Measurements from ENCODE around the gene GREM2. TPM values are rescaled to one million over a fixed set of nuclear protein-coding genes. Genes with fewer than 3 reads are reported as not detected.

The GREM2 gene
- total RNA-seq, 1 experiment from 2014 or later, result not detected

DNA sequence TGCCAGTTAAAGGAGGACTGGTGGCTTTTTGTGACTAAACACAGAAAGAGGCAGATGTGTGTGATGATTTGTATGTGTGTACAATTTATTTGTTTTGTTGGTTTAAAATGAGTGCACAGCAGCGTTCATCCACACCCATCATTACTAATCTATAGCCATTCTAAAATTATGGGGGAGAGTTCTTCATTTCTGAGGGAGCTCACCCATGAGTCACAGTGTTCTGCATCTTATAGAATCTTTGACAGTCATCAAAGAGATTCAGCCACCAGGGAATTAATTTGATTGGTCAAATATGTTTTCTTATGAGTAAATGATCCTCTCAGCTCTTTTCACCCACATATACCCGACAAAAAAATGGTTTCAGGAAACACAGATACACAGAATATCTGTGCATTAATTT is 147.9 kb downstream of the GREM2 start:
- H3K18ac ChIP-seq (ENCODE audit: insufficient read length, low read depth, low read length), result no peak overlapping the region
- no peak overlapping the region for H3K4me3 Mint-ChIP-seq
- H3K4me1 ChIP-seq (ENCODE audit: insufficient read depth, low read length), result no peaks in the 10 kb centered on the region; the same call in 1 of the 2 replicates
- no peaks in the 10 kb centered on the region for H4K20me1 ChIP-seq (ENCODE audit: control insufficient read depth, insufficient read depth, insufficient read length)
- no CpG with 5 or more reads among the region's 2 CpGs for WGBS (ENCODE audit: extremely low coverage, insufficient read length, low lambda C conversion rate)
- H3K23me2 ChIP-seq (ENCODE audit: insufficient read length, low read depth, low read length, poor library complexity, severe bottlenecking), result no peaks in the 10 kb centered on the region
- no peak overlapping the region for H3K9ac ChIP-seq (ENCODE audit: extremely low read depth, insufficient read length, low read length)
- no peak overlapping the region for H3K4me2 ChIP-seq (ENCODE audit: insufficient read depth, insufficient read length, low read length)
- H4K8ac ChIP-seq (replicated peaks; ENCODE audit: insufficient read length, low read depth, low read length), result no peak overlapping the region
- no peak overlapping the region for H2BK20ac ChIP-seq (ENCODE audit: low read depth, low read length, poor library complexity, severe bottlenecking)
- no peak overlapping the region for H3K27ac Mint-ChIP-seq
- H3K27me3 Mint-ChIP-seq (ENCODE audit: low read depth), result no peaks in the 10 kb centered on the region
- no peaks in the 10 kb centered on the region for H3K36me3 Mint-ChIP-seq (ENCODE audit: insufficient read depth in 1 of 3, low read depth in 3 of 3)
- H2AFZ ChIP-seq (ENCODE audit: low read length), result no peak overlapping the region
- H2BK12ac ChIP-seq (ENCODE audit: insufficient read length, low read depth, low read length), result no peak overlapping the region
- no peak overlapping the region for H3K14ac ChIP-seq (ENCODE audit: insufficient read depth, low read length)
- no peak overlapping the region for H3T11ph ChIP-seq (ENCODE audit: low read length)
- no peak overlapping the region for H4K91ac ChIP-seq (ENCODE audit: insufficient read length, low read depth, low read length)
- TF ChIP-seq, protein P1, sequence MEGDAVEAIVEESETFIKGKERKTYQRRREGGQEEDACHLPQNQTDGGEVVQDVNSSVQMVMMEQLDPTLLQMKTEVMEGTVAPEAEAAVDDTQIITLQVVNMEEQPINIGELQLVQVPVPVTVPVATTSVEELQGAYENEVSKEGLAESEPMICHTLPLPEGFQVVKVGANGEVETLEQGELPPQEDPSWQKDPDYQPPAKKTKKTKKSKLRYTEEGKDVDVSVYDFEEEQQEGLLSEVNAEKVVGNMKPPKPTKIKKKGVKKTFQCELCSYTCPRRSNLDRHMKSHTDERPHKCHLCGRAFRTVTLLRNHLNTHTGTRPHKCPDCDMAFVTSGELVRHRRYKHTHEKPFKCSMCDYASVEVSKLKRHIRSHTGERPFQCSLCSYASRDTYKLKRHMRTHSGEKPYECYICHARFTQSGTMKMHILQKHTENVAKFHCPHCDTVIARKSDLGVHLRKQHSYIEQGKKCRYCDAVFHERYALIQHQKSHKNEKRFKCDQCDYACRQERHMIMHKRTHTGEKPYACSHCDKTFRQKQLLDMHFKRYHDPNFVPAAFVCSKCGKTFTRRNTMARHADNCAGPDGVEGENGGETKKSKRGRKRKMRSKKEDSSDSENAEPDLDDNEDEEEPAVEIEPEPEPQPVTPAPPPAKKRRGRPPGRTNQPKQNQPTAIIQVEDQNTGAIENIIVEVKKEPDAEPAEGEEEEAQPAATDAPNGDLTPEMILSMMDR (conservative IDR thresholded peaks at IDR 0.05), result no peak
- H3K9me3 ChIP-seq (ENCODE audit: control insufficient read depth, low read depth, low read length), result no peaks in the 10 kb centered on the region
- H2BK15ac ChIP-seq (ENCODE audit: low read depth, low read length), result no peak overlapping the region
- H3K27ac ChIP-seq (ENCODE audit: insufficient read length, low read depth, low read length), result no peak overlapping the region
- no peak overlapping the region for H3K23ac ChIP-seq (ENCODE audit: insufficient read length, low read depth, low read length)
- no peak for DNase-seq
- no peak overlapping the region for H2BK120ac ChIP-seq (ENCODE audit: low read depth, low read length, poor library complexity, severe bottlenecking)
- no peak overlapping the region for H3K4ac ChIP-seq (ENCODE audit: low read depth, low read length)
- H3K27me3 ChIP-seq (ENCODE audit: insufficient read depth, low read length), result no peaks in the 10 kb centered on the region
- H3K79me2 ChIP-seq (ENCODE audit: insufficient read depth, low read length), result no peaks in the 10 kb centered on the region
- peaks cover 13% of the 10 kb centered on the region in 2 experiments for H3K4me1 Mint-ChIP-seq
- H3K9me3 Mint-ChIP-seq, result no peaks in the 10 kb centered on the region
- H2BK5ac ChIP-seq (ENCODE audit: insufficient read length, low read length), result no peak overlapping the region
- no peak overlapping the region for H3K56ac ChIP-seq (ENCODE audit: insufficient read length, low read depth, low read length)
- H2AK5ac ChIP-seq (ENCODE audit: insufficient read length, low read length), result no peak overlapping the region
- H4K5ac ChIP-seq (ENCODE audit: insufficient read length, low read depth, low read length), result no peak overlapping the region
- no peaks in the 10 kb centered on the region for H3K79me1 ChIP-seq (ENCODE audit: insufficient read depth, low read depth, low read length, poor library complexity, severe bottlenecking)
